ENCODE measurements around the gene ALPK3.

- peak; percentile 47 to 73 (median 62) for TF ChIP-seq CTCF (IDR thresholded peaks at IDR 0.05)
- no peak for TF ChIP-seq POLR2AphosphoS5 (IDR thresholded peaks at IDR 0.05)
- no peak for TF ChIP-seq EP300 (IDR thresholded peaks at IDR 0.05)
- TF ChIP-seq POLR2A (IDR thresholded peaks at IDR 0.05) = no peak
Measured at GRCh38 chr15:84878504-84878903, 61.3 kb downstream of the ALPK3 start.
